Measurements from ENCODE around the gene NUDT2. TPM values are rescaled to one million over a fixed set of nuclear protein-coding genes. Genes with fewer than 3 reads are reported as not detected.
A peak's percentile ranks its signal among the peaks of the same experiment; 100 is the strongest.

Gene NUDT2
- total RNA-seq, 1 experiment from 2014 or later = 17.8 TPM

DNA sequence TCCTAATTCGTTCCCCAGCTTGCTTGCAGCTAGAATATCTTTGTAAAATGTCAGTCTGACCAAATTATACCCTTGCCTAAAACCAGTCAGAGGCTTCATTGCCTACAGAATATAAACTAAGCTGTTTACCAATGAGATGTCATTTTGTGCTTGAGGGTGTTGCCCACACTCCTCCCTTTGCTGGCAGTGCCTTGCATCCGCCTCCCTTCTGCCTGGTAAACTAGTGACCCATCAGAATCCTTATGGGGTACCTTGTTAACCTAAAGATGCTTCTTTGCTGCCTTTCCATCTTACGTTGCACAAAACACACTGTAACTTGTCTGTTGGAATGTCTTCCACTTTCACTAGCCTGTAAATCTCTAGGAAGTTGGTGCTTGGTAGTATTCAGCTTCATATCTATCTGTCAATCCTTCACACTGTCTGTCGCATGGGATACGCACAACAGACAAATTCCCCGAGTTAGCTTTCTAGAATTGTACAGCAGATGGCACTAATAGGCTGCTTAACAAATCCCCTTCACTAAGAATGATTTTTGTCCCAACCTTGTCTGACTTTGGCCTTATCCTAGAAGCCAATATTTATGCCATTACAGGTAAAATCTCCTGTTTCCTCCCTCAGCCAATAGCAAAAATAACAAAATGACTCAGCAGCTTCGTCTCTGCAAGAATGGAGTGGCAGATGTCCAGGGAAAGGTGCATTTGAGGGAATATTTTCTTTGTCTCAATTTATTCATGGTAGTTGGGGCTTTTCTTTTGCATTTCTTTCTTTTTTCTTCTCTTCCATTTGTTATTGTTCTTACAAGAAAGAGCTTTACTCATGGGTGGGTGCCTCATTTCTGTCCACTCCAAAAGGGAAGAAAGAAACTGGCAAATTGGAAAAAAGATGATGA lies 3.0 kb downstream of the NUDT2 start:
- no peak for DNase-seq (ENCODE audit: low spot score)
- H3K9me3 Mint-ChIP-seq = no peaks in the 10 kb centered on the region
- CTCF ChIA-PET = interaction anchor here (0.6 to 7.0 kb wide), 11 partner anchors 9 to 271 kb away, joined by 3 to 168 read pairs (median 3); partner anchors contain the start of genes ENHO, FAM219A and MYORG

DNA sequence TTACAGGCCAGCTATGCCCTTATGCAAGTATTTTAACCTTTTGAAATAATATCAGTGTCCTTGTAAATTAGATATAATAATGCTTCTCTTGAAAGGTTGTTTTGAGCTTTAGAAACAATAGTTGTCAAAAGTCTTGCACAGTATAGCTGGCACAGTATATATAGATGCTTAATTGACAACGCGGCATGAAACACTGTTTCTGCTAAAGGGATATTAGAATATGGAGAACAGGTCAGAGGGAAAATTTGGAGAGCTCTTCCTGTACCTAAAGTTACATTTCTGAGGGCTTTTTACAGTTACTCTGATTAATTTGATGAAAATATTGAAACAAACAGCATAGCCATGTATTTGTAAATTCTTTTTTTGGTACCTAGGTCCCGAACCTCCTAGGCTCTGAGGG lies 4.5 kb downstream of the NUDT2 start:
- H3K27ac Mint-ChIP-seq = peak overlapping the region; percentile 68; the same call in 1 of the 2 replicates
- H3K4me1 Mint-ChIP-seq = peaks cover 46% of the 10 kb centered on the region
- ATAC-seq (no peak), DNase-seq (ENCODE audit: low spot score) (no peak)
- H3K36me3 Mint-ChIP-seq = no peaks in the 10 kb centered on the region
- CTCF ChIA-PET = interaction anchor here (1.2 to 7.0 kb wide), 10 partner anchors 14 to 270 kb away, joined by 3 to 168 read pairs (median 4); partner anchors contain the start of gene MYORG
- TF ChIP-seq, protein P1, sequence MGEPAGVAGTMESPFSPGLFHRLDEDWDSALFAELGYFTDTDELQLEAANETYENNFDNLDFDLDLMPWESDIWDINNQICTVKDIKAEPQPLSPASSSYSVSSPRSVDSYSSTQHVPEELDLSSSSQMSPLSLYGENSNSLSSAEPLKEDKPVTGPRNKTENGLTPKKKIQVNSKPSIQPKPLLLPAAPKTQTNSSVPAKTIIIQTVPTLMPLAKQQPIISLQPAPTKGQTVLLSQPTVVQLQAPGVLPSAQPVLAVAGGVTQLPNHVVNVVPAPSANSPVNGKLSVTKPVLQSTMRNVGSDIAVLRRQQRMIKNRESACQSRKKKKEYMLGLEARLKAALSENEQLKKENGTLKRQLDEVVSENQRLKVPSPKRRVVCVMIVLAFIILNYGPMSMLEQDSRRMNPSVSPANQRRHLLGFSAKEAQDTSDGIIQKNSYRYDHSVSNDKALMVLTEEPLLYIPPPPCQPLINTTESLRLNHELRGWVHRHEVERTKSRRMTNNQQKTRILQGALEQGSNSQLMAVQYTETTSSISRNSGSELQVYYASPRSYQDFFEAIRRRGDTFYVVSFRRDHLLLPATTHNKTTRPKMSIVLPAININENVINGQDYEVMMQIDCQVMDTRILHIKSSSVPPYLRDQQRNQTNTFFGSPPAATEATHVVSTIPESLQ (CRISPR knock-in tag; IDR thresholded peaks at IDR 0.05) = no peak
- TF ChIP-seq SMAD3 (CRISPR knock-in tag; IDR thresholded peaks at IDR 0.05; ENCODE audit: borderline replicate concordance) (no peak), GTF2I (CRISPR knock-in tag; conservative IDR thresholded peaks at IDR 0.05) (no peak), ZNF232 (CRISPR knock-in tag; IDR thresholded peaks at IDR 0.05) (no peak), ZNF263 (CRISPR knock-in tag; IDR thresholded peaks at IDR 0.05; ENCODE audit: low read depth) (no peak)
- TF ChIP-seq, protein P2, sequence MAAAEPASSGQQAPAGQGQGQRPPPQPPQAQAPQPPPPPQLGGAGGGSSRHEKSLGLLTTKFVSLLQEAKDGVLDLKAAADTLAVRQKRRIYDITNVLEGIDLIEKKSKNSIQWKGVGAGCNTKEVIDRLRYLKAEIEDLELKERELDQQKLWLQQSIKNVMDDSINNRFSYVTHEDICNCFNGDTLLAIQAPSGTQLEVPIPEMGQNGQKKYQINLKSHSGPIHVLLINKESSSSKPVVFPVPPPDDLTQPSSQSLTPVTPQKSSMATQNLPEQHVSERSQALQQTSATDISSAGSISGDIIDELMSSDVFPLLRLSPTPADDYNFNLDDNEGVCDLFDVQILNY (CRISPR knock-in tag; IDR thresholded peaks at IDR 0.05) = no peak
- no peaks in the 10 kb centered on the region; the same call in 1 of the 2 replicates for H3K27me3 Mint-ChIP-seq (ENCODE audit: low read depth)
- POLR2A ChIA-PET = interaction anchor here (1.1 to 1.6 kb wide), 2 partner anchors 42 to 46 kb away, joined by 3 to 4 read pairs; no protein-coding TSS in a partner anchor
- no peaks in the 10 kb centered on the region for H3K9me3 Mint-ChIP-seq
- no peak overlapping the region for H3K4me3 Mint-ChIP-seq

More for the DNA sequence above, 3.0 kb downstream of the NUDT2 start:
- no peaks in the 10 kb centered on the region; the same call in 1 of the 2 replicates for H3K27me3 Mint-ChIP-seq (ENCODE audit: low read depth)
- no peak for TF ChIP-seq ZNF263 (CRISPR knock-in tag; IDR thresholded peaks at IDR 0.05; ENCODE audit: low read depth)
- ATAC-seq = no peak
- peaks cover 54% of the 10 kb centered on the region for H3K4me1 Mint-ChIP-seq
- H3K36me3 Mint-ChIP-seq = no peaks in the 10 kb centered on the region
- H3K27ac Mint-ChIP-seq = peak overlapping the region; percentile 58
- no peak overlapping the region for H3K4me3 Mint-ChIP-seq
- POLR2A ChIA-PET = interaction anchor here (0.6 kb wide), 1 partner anchor 43 kb away, joined by 5 read pairs; no protein-coding TSS in a partner anchor

DNA sequence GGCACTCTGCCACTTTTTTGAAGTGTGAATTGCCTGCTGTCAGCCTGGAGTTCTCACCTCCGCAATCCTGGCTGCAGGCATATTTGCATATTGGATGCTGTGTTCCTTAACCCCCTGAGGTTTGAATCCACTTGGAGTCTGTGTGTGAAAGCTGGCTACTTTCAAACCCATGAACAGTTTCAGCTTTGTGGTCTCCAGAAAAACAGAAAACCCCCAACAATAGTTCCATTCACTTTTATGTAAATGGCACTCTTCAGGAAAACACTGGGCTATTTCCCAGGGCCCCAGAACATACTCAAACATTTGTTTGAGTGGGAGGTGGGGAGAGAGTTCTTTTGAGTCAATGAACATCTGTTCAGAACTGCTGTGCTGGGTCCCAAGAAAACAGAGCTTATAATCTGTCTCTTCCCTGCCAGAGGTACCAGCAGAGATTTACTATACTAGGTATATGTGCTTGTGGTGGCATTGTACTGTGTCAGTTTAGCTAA lies 5.0 kb downstream of the NUDT2 start:
- DNase-seq (ENCODE audit: low spot score) (peak; percentile 28), ATAC-seq (peak; percentile 23)
- ChIA-PET POLR2A (interaction anchor here (1.0 to 1.6 kb wide), 3 partner anchors 40 to 45 kb away, joined by 3 to 4 read pairs (median 4); no protein-coding TSS in a partner anchor), CTCF (interaction anchor here (0.5 to 7.0 kb wide), 13 partner anchors 9 to 270 kb away, joined by 3 to 168 read pairs (median 4); partner anchors contain the start of gene MYORG)
- Mint-ChIP-seq H3K4me1 (peaks cover 46% of the 10 kb centered on the region), H3K36me3 (no peaks in the 10 kb centered on the region), H3K27me3 (ENCODE audit: low read depth) (no peaks in the 10 kb centered on the region), H3K4me3 (no peak overlapping the region), H3K27ac (peak overlapping the region; percentile 84), H3K9me3 (no peaks in the 10 kb centered on the region)
- TF ChIP-seq NFE2L1 (CRISPR knock-in tag; IDR thresholded peaks at IDR 0.05) = no peak
- no peak for TF ChIP-seq FOXK1 (CRISPR knock-in tag; IDR thresholded peaks at IDR 0.05)
- TF ChIP-seq, protein P3, sequence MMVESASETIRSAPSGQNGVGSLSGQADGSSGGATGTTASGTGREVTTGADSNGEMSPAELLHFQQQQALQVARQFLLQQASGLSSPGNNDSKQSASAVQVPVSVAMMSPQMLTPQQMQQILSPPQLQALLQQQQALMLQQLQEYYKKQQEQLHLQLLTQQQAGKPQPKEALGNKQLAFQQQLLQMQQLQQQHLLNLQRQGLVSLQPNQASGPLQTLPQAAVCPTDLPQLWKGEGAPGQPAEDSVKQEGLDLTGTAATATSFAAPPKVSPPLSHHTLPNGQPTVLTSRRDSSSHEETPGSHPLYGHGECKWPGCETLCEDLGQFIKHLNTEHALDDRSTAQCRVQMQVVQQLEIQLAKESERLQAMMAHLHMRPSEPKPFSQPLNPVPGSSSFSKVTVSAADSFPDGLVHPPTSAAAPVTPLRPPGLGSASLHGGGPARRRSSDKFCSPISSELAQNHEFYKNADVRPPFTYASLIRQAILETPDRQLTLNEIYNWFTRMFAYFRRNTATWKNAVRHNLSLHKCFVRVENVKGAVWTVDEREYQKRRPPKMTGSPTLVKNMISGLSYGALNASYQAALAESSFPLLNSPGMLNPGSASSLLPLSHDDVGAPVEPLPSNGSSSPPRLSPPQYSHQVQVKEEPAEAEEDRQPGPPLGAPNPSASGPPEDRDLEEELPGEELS (CRISPR knock-in tag; IDR thresholded peaks at IDR 0.05) = peak; percentile 44; the same call in 1 of the 2 replicates
- TF ChIP-seq ZNF671 (CRISPR knock-in tag; IDR thresholded peaks at IDR 0.05) = no peak
- no peak for TF ChIP-seq JAZF1 (CRISPR knock-in tag; IDR thresholded peaks at IDR 0.05)
- no peak for TF ChIP-seq ZNF317 (CRISPR knock-in tag; IDR thresholded peaks at IDR 0.05; ENCODE audit: borderline replicate concordance, low read depth)
- no peak for TF ChIP-seq SOX15 (CRISPR knock-in tag; IDR thresholded peaks at IDR 0.05)

Data from WTC11 (cell line).